A673 (cell line): ENCODE measurements around the gene TAF4. TPM values are rescaled to one million over a fixed set of nuclear protein-coding genes. Genes with fewer than 3 reads are reported as not detected.

ENCODE experiments used
- BruUV-seq: library from RNA; stranded (reverse); fragments of 400-500 nt; replicated peaks from 2 replicates; lab custom pipeline; 2021; lab: Mats Ljungman, UMichigan
- CTCF ChIA-PET: fragments of 300-600 bp; sonication (Branson Sonifier 250); formaldehyde crosslinking; loops from one replicate; lab custom pipeline; 2022; ENCODE audit warnings: antibody characterized with exemption; lab: Charles Lee
- POLR2A ChIA-PET: fragments of 300-600 bp; sonication (Branson Sonifier 250); formaldehyde crosslinking; loops from one replicate; lab custom pipeline; 2022; ENCODE audit warnings: antibody characterized with exemption; ENCODE audit not compliant: low non-redundant PET; lab: Charles Lee
- DNase-seq: peaks from one replicate; pipeline ENCODE4 v3.0.0-alpha.2; 2015; ENCODE audit warnings: low spot score
- H3K27ac ChIP-seq: fragments of 200-600 bp; sonication (generic); 2 replicates; pipeline ENCODE4 v1.5.1; 2016; ENCODE audit warnings: mixed run types, low read depth, mild to moderate bottlenecking, mixed read lengths, antibody characterized with exemption, low read length; ENCODE audit not compliant: poor library complexity, severe bottlenecking
- H3K27me3 ChIP-seq: fragments of 200-600 bp; sonication (generic); replicated peaks from 2 replicates; pipeline ENCODE4 v1.6.1; 2017; ENCODE audit warnings: mixed run types, low read depth, mild to moderate bottlenecking, mixed read lengths, antibody characterized with exemption, low read length; ENCODE audit not compliant: insufficient read depth, poor library complexity
- H3K36me3 ChIP-seq: fragments of 200-600 bp; sonication (generic); 2 replicates; pipeline ENCODE4 v1.6.1; 2016; ENCODE audit warnings: mixed run types, mild to moderate bottlenecking, mixed read lengths, antibody characterized with exemption, low read length; ENCODE audit not compliant: insufficient read depth, poor library complexity, severe bottlenecking
- H3K4me1 ChIP-seq: fragments of 200-600 bp; sonication (generic); 2 replicates; pipeline ENCODE4 v1.6.1; 2017; ENCODE audit warnings: mixed run types, mild to moderate bottlenecking, mixed read lengths, antibody characterized with exemption, low read length; ENCODE audit not compliant: insufficient read depth, poor library complexity, severe bottlenecking
- H3K4me3 ChIP-seq: fragments of 200-600 bp; sonication (generic); 2 replicates; pipeline ENCODE4 v1.5.1; 2016; ENCODE audit warnings: low read depth, mixed run types, mild to moderate bottlenecking, mixed read lengths, low read length; ENCODE audit not compliant: poor library complexity, severe bottlenecking
- H3K9me3 ChIP-seq: fragments of 200-600 bp; sonication (generic); 2 replicates; pipeline ENCODE4 v1.6.1; 2016; ENCODE audit warnings: mixed run types, low read depth, mild to moderate bottlenecking, mixed read lengths, antibody characterized with exemption, low read length; ENCODE audit not compliant: poor library complexity, severe bottlenecking
- EZH2 ChIP-seq: fragments of 200-600 bp; sonication (generic); IDR thresholded peaks from 2 replicates; pipeline ENCODE4 v1.6.1; 2017; ENCODE audit warnings: borderline replicate concordance, low read depth, mild to moderate bottlenecking, mixed read lengths, antibody characterized with exemption, low read length; ENCODE audit not compliant: poor library complexity, severe bottlenecking
- intact Hi-C: fragments of 100-400 bp; cut with micrococcal nuclease; formaldehyde crosslinking; loops from one replicate; pipeline ENCODE4 v1.10.0; 2022; ENCODE audit not compliant: unreplicated experiment
- total RNA-seq: library from RNA; stranded (reverse); gene quantifications from 2 replicates; pipeline ENCODE4 v1.2.3, GENCODE V29; 2021
- TF ChIP-seq, protein P1 (sequence below): fragments of 300-800, 200-600 bp; sonication (generic); conservative IDR thresholded peaks from 2 replicates; pipeline ENCODE4 v1.5.1; 2017; ENCODE audit warnings: low read depth, mild to moderate bottlenecking, antibody characterized with exemption, low read length, moderate library complexity, mixed read lengths

TAF4 gene
- total RNA-seq, 1 experiment from 2014 or later = 37.0 TPM

DNA sequence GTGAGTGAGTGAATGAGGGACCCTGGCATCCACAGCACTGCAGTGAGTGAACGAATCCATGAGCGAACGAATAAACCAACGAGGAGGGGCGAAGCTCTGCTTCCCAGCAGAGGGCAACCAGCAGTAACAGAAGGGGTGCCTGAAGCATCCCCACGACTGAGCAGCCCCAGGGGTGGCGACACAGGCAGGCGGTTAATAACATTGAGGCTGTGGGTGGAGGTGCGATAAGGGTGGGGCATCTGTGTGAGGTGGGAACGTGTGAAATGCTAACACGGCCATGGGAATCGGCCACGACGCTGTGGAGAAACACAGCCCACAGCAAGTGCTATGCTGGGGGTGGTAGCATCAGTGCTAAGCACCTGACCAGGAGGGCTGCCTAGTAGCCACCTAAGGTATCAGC, 75.9 kb downstream of the TAF4 start:
- H3K27ac ChIP-seq = no peak overlapping the region
- no peak for DNase-seq
- no TSS peak for BruUV-seq
- ChIA-PET POLR2A (no interaction called here), CTCF (no interaction called here)
- no peaks in the 10 kb centered on the region for H3K27me3 ChIP-seq
- H3K36me3 ChIP-seq = peaks cover 28% of the 10 kb centered on the region
- H3K9me3 ChIP-seq = peaks cover 8% of the 10 kb centered on the region
- no peaks in the 10 kb centered on the region for H3K4me1 ChIP-seq
- TF ChIP-seq, protein P1, sequence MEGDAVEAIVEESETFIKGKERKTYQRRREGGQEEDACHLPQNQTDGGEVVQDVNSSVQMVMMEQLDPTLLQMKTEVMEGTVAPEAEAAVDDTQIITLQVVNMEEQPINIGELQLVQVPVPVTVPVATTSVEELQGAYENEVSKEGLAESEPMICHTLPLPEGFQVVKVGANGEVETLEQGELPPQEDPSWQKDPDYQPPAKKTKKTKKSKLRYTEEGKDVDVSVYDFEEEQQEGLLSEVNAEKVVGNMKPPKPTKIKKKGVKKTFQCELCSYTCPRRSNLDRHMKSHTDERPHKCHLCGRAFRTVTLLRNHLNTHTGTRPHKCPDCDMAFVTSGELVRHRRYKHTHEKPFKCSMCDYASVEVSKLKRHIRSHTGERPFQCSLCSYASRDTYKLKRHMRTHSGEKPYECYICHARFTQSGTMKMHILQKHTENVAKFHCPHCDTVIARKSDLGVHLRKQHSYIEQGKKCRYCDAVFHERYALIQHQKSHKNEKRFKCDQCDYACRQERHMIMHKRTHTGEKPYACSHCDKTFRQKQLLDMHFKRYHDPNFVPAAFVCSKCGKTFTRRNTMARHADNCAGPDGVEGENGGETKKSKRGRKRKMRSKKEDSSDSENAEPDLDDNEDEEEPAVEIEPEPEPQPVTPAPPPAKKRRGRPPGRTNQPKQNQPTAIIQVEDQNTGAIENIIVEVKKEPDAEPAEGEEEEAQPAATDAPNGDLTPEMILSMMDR = no peak
- no peak for TF ChIP-seq EZH2
- intact Hi-C loops = no loop called here
- no peak overlapping the region for H3K4me3 ChIP-seq

DNA sequence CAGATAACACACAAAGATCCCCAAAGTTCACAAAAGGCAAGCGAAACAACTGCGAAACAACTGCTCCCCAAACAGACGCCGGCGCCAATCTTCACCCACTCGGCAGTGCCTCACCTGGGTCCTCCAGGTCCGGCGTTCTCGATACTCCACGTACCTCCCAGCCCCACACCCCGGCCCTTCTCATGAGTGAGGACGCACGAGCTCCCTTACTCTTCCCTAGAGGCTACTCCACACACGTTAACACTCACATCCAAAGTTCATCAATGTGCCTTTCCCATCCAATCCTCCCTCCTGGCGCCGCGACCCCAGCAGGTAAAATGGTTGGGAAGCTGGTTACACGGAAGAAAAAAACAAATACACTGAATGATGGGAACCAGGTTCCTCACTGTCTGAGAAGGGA, 77.0 kb downstream of the TAF4 start:
- H3K4me3 ChIP-seq = no peak overlapping the region
- H3K9me3 ChIP-seq = peaks cover 8% of the 10 kb centered on the region
- intact Hi-C loops = no loop called here
- DNase-seq = no peak
- no TSS peak for BruUV-seq
- ChIA-PET CTCF (no interaction called here), POLR2A (no interaction called here)
- H3K36me3 ChIP-seq = peaks cover 21% of the 10 kb centered on the region
- TF ChIP-seq EZH2 = no peak
- TF ChIP-seq, protein P1 = no peak
- no peaks in the 10 kb centered on the region for H3K4me1 ChIP-seq
- H3K27me3 ChIP-seq = no peaks in the 10 kb centered on the region
- H3K27ac ChIP-seq = no peak overlapping the region

DNA sequence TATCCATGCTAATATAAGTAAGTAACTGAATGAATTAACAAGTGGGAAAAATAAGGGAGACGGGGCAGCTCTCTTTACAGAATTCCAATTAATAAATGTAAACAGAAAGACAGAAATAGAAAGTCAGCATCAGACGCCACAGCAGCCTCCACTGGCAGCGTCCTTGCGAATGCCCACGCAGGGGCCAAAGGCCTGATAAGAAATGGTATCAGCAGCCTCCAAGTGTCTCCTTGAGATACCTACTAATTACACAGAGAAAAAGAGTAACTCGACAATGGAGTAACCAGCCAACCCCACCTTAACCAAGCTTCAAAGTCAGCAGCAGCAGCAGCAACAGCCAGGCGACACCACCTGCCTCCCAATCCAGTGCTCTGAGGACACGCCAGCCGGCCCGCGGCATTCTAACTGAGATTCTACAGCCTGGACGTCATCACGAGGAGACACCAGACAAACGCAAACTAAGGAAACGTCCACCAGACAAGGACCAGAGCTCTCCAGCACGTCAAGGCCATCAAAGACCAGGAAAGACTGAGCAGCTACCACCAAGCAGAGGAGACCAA, 78.8 kb downstream of the TAF4 start:
- BruUV-seq = no TSS peak
- intact Hi-C loops = no loop called here
- TF ChIP-seq, protein P1 = no peak
- no peak for TF ChIP-seq EZH2

More for the DNA sequence above, 78.8 kb downstream of the TAF4 start:
- H3K36me3 ChIP-seq = peaks cover 9% of the 10 kb centered on the region
- peaks cover 6% of the 10 kb centered on the region for H3K9me3 ChIP-seq
- no peaks in the 10 kb centered on the region for H3K27me3 ChIP-seq
- no peak overlapping the region for H3K4me3 ChIP-seq
- H3K27ac ChIP-seq = no peak overlapping the region
- no peaks in the 10 kb centered on the region for H3K4me1 ChIP-seq
- ChIA-PET POLR2A (no interaction called here), CTCF (no interaction called here)
- no peak for DNase-seq
